K562 (cell line): ENCODE data around the gene LUM. TPM values are rescaled to one million over a fixed set of nuclear protein-coding genes. Genes with fewer than 3 reads are reported as not detected.

Experiments used
- ATAC-seq: fragments of 200-7000 bp; cut with Tn5 transposase; 3 replicates; pipeline ENCODE4 v1.9.1; 2020; ENCODE audit warnings: moderate library complexity
- BruUV-seq: library from RNA; stranded (reverse); fragments of 400-500 nt; replicated peaks from 2 replicates; lab custom pipeline; 2021; lab: Mats Ljungman, UMichigan
- CTCF ChIA-PET: fragments of 300-600 bp; formaldehyde crosslinking; extraction: SDS; loops from one replicate; lab custom pipeline; 2021; ENCODE audit warnings: low intra/inter-chr PET ratio; lab: Yijun Ruan, JAX
- POLR2A ChIA-PET: fragments of 300-600, 350-650 bp; sonication (Branson Sonifier 250); formaldehyde crosslinking; extraction: SDS; loops from one replicate; lab custom pipeline; 2021; ENCODE audit warnings: antibody characterized with exemption, inconsistent platforms; lab: Yijun Ruan, JAX
- DNase-seq, 4 experiments: peaks; one replicate each; pipeline versions ENCODE4 v3.0.0 to v3.0.0-alpha.2; 2011 to 2018; ENCODE audit warnings: low spot score in 3 of 4, mixed read lengths in 3 of 4; ENCODE audit errors: extremely low read depth in 1 of 4
- FAIRE-seq: peaks from 2 replicates; lab custom pipeline; 2011; peaks lifted over from hg19 to GRCh38; lab: Jason Lieb, UNC
- H2AFZ ChIP-seq: 2 replicates; pipeline ENCODE4 v1.6.0; 2011; ENCODE audit warnings: low read depth, low read length, control low read depth, inconsistent platforms
- H3K27ac ChIP-seq: fragments of 200-600 bp; 3 replicates; pipeline ENCODE4 v1.8.0; 2011; ENCODE audit warnings: low read depth, mild to moderate bottlenecking, control low read depth, inconsistent platforms, low read length, moderate library complexity, mixed read lengths; ENCODE audit errors: extremely low read depth
- H3K27me3 ChIP-seq, 2 experiments: fragments of 300-600 bp in 1 of 2; 2 replicates in 1 of 2; 3 replicates in 1 of 2; pipeline versions ENCODE4 v1.6.0 to v1.8.0; 2011; ENCODE audit warnings: inconsistent platforms in 2 of 2, low read length in 2 of 2, mild to moderate bottlenecking in 1 of 2, mixed read lengths in 1 of 2, moderate library complexity in 1 of 2; ENCODE audit not compliant: control insufficient read depth in 2 of 2, insufficient read depth in 2 of 2
- H3K36me3 ChIP-seq: fragments of 300-600 bp; 3 replicates; pipeline ENCODE4 v1.8.0; 2011; ENCODE audit warnings: mild to moderate bottlenecking, low read length, inconsistent platforms; ENCODE audit not compliant: control insufficient read depth, insufficient read depth
- H3K4me1 ChIP-seq, 2 experiments: fragments of 200-600 bp in 1 of 2; replicated peaks in 1 of 2; 2 replicates in 1 of 2; 3 replicates in 1 of 2; pipeline versions ENCODE4 v1.5.1 to v1.8.0; 2011; ENCODE audit warnings: inconsistent platforms in 2 of 2, low read length in 2 of 2, mild to moderate bottlenecking in 1 of 2, mixed read lengths in 1 of 2, moderate library complexity in 1 of 2; ENCODE audit not compliant: control insufficient read depth in 2 of 2, insufficient read depth in 2 of 2
- H3K4me2 ChIP-seq: 2 replicates; pipeline ENCODE4 v1.6.1; 2011; ENCODE audit warnings: low read length, control low read depth, inconsistent platforms, mixed read lengths; ENCODE audit not compliant: insufficient read depth
- H3K4me3 ChIP-seq: fragments of 200-600 bp; sonication (generic), shearing (Covaris generic); 2 replicates; pipeline ENCODE4 v1.5.1; 2016; ENCODE audit warnings: control low read depth, inconsistent platforms
- H3K79me2 ChIP-seq: fragments of 200-600 bp; 3 replicates; pipeline ENCODE4 v1.8.0; 2011; ENCODE audit warnings: low read length, inconsistent platforms; ENCODE audit not compliant: control insufficient read depth, insufficient read depth
- H3K9ac ChIP-seq, 2 experiments: 2 replicates each; pipeline versions ENCODE4 v1.6.0 to v1.6.1; 2011; ENCODE audit warnings: low read depth in 2 of 2, low read length in 2 of 2, control low read depth in 1 of 2, inconsistent platforms in 1 of 2, mild to moderate bottlenecking in 1 of 2, mixed read lengths in 1 of 2; ENCODE audit not compliant: insufficient read depth in 1 of 2
- H3K9me1 ChIP-seq: one replicate; pipeline ENCODE4 v1.6.0; 2011; ENCODE audit warnings: inconsistent platforms, mild to moderate bottlenecking, low read length, moderate library complexity; ENCODE audit not compliant: control insufficient read depth, insufficient read depth
- H3K9me3 ChIP-seq: replicated peaks from 2 replicates; pipeline ENCODE4 v1.5.1; 2011; ENCODE audit warnings: low read depth, low read length, inconsistent platforms; ENCODE audit not compliant: control insufficient read depth, insufficient read depth
- H4K20me1 ChIP-seq: replicated peaks from 2 replicates; pipeline ENCODE4 v1.6.1; 2011; ENCODE audit warnings: low read length, inconsistent platforms, mixed read lengths; ENCODE audit not compliant: control insufficient read depth, insufficient read depth
- ADNP ChIP-seq: fragments of 200-800 bp; sonication (Bioruptor generic); IDR thresholded peaks from 2 replicates; pipeline ENCODE4 v1.6.1; 2016; ENCODE audit warnings: missing genetic modification characterization, missing compliant biosample characterization
- ATF6 ChIP-seq: sonication (generic); formaldehyde crosslinking; IDR thresholded peaks from 2 replicates; pipeline ENCODE4 v1.4.0; 2020; ENCODE audit warnings: mild to moderate bottlenecking, missing genetic modification reagents
- CHD4 ChIP-seq: fragments of 200-600 bp; sonication (generic); IDR thresholded peaks from 3 replicates; pipeline ENCODE4 v1.6.1; 2012; ENCODE audit warnings: low read depth, mild to moderate bottlenecking, mixed read lengths, low read length, inconsistent platforms; ENCODE audit not compliant: insufficient read depth, insufficient replicate concordance, poor library complexity, severe bottlenecking
- HDAC3 ChIP-seq: fragments of 450-650 bp; IDR thresholded peaks from 2 replicates; pipeline ENCODE4 v1.6.1; 2018; ENCODE audit warnings: borderline replicate concordance, mild to moderate bottlenecking, moderate library complexity; ENCODE audit not compliant: partially characterized antibody
- MCM5 ChIP-seq: fragments of 450-650 bp; IDR thresholded peaks from 2 replicates; pipeline ENCODE4 v1.6.1; 2016; ENCODE audit warnings: low read depth
- NR2C1 ChIP-seq, 2 experiments: fragments of 450-650 bp; IDR thresholded peaks; 2 replicates each; pipeline ENCODE4 v1.6.1; 2017; ENCODE audit warnings: mild to moderate bottlenecking in 2 of 2, antibody characterized with exemption in 1 of 2, inconsistent platforms in 1 of 2, missing compliant biosample characterization in 1 of 2, missing genetic modification characterization in 1 of 2
- RBFOX2 ChIP-seq: fragments of 200-400 bp; formaldehyde crosslinking; IDR thresholded peaks from 2 replicates; pipeline ENCODE4 v1.6.1; 2017; ENCODE audit warnings: low read depth, mild to moderate bottlenecking, low read length, moderate library complexity
- SMAD1 ChIP-seq: fragments of 150-350 bp; IDR thresholded peaks from 2 replicates; pipeline ENCODE4 v1.6.1; 2014; ENCODE audit warnings: low read length, low read depth; ENCODE audit not compliant: partially characterized antibody
- YBX1 ChIP-seq: fragments of 450-650 bp; IDR thresholded peaks from 2 replicates; pipeline ENCODE4 v1.7.1; 2016; ENCODE audit warnings: mild to moderate bottlenecking
- ZFP1 ChIP-seq: fragments of 450-650 bp; formaldehyde crosslinking; IDR thresholded peaks from 2 replicates; pipeline ENCODE4 v1.4.0; 2020; ENCODE audit warnings: mild to moderate bottlenecking, mixed read lengths
- ZNF12 ChIP-seq: sonication (generic); formaldehyde crosslinking; IDR thresholded peaks from 2 replicates; pipeline ENCODE4 v1.4.0; 2020; ENCODE audit warnings: mild to moderate bottlenecking, missing genetic modification reagents
- ZNF57 ChIP-seq: fragments of 450-650 bp; formaldehyde crosslinking; IDR thresholded peaks from 2 replicates; pipeline ENCODE4 v1.4.0; 2020; ENCODE audit warnings: mild to moderate bottlenecking, moderate library complexity
- WGBS: fragments of 100-300 bp; shearing (Covaris generic); methylation state at CpG from one replicate; pipeline ENCODE4 v1.1.6; 2016; ENCODE audit warnings: low coverage, mixed read lengths; ENCODE audit not compliant: insufficient coverage; ENCODE audit errors: missing lambda C conversion rate; 5-methylcytosine and 5-hydroxymethylcytosine counted together
- in situ Hi-C: fragments of 300-500 bp; cut with MboI; formaldehyde crosslinking; loops from 4 replicates; pipeline ENCODE4 v1.15.0; 2018; ENCODE audit warnings: inconsistent platforms, mixed read lengths
- intact Hi-C: fragments of 100-400 bp; cut with micrococcal nuclease; formaldehyde crosslinking; loops from 2 replicates; pipeline ENCODE4 v1.14.2; 2022
- polyA plus RNA-seq, 8 experiments: library from polyadenylated mRNA; depleted of rRNA in 4 of 8; stranded (reverse) in 5 of 8; unstranded in 3 of 8; fragments of >200 nt; fragmentation: Nextera tagmentation in 2 of 8; fragmentation: Illumina TruSeq in 1 of 8; extraction: Ambion mirVana in 2 of 8; extraction: Trizol in 1 of 8; gene quantifications; 2 replicates each; pipeline versions ENCODE4 v1.2.1 to v1.2.3, GENCODE V29; 2011 to 2014; ENCODE audit warnings: inconsistent platforms in 1 of 8, missing spikeins in 1 of 8
- total RNA-seq, 7 experiments: library from RNA; depleted of rRNA in 6 of 7; stranded (reverse); fragments of >200 nt in 6 of 7; fragmentation: Illumina TruSeq in 2 of 7; extraction: Trizol in 2 of 7; gene quantifications; 2 replicates each; pipeline versions ENCODE4 v1.2.1 to v1.2.3, GENCODE V29; 2011 to 2021; ENCODE audit warnings: low replicate concordance in 1 of 7

The LUM gene
- total and polyA plus RNA-seq, 9 of the 15 experiments (the other 6 are each of a cell fraction or from before 2014, with no cell fraction given), result 0.40 TPM; not detected in 8

- no peak overlapping the region for H3K9ac ChIP-seq
- no peak overlapping the region for H2AFZ ChIP-seq
- WGBS, result 0% methylated on average over 1 of the region's 1 CpG
- H3K27me3 ChIP-seq, result no peaks in the 10 kb centered on the region
- ATAC-seq (no peak), DNase-seq (no peak), FAIRE-seq (no peak)
- H3K36me3 ChIP-seq, result no peaks in the 10 kb centered on the region
- ChIA-PET POLR2A (no interaction called here), CTCF (no interaction called here)
- no peaks in the 10 kb centered on the region for H4K20me1 ChIP-seq
- no peaks in the 10 kb centered on the region for H3K79me2 ChIP-seq
- no peak overlapping the region for H3K4me3 ChIP-seq
- in situ Hi-C loops, result no loop called here
- H3K9me3 ChIP-seq, result no peaks in the 10 kb centered on the region
- no peaks in the 10 kb centered on the region for H3K9me1 ChIP-seq
- H3K4me2 ChIP-seq, result no peak overlapping the region
- no TSS peak for BruUV-seq
- no peak for TF ChIP-seq ZNF57 (CRISPR knock-in tag)
- intact Hi-C loops, result loop anchor here (10.0 kb wide), 1 partner anchor 221 kb away; no protein-coding TSS in a partner anchor
- no peak overlapping the region for H3K27ac ChIP-seq
- H3K4me1 ChIP-seq, result no peaks in the 10 kb centered on the region
Observed at GRCh38 chr12:91103624-91104023, 7.7 kb downstream of the LUM start.

- POLR2A ChIA-PET, result no interaction called here
- no TSS peak for BruUV-seq
- FAIRE-seq, result no peak
Observed at GRCh38 chr12:91103101-91103500, 8.2 kb downstream of the LUM start.

More at GRCh38 chr12:91103101-91103500, 8.2 kb downstream of the LUM start:
- H3K79me2 ChIP-seq, result no peaks in the 10 kb centered on the region
- TF ChIP-seq NR2C1 (IDR thresholded peaks at IDR 0.05), result no peak
- no peak for TF ChIP-seq NR2C1 (tag; IDR thresholded peaks at IDR 0.05)
- TF ChIP-seq ZNF12 (CRISPR knock-in tag), result no peak
- TF ChIP-seq ADNP (tag), result no peak
- TF ChIP-seq HDAC3, result no peak
- TF ChIP-seq MCM5, result no peak
- TF ChIP-seq YBX1, result no peak
- no peak for TF ChIP-seq ATF6 (CRISPR knock-in tag)
- no peak for TF ChIP-seq SMAD1
- TF ChIP-seq CHD4, result no peak
- no peak for TF ChIP-seq ZFP1 (CRISPR knock-in tag)
- TF ChIP-seq RBFOX2, result no peak
- DNase-seq (no peak), ATAC-seq (no peak)
- H3K27me3 ChIP-seq, result no peaks in the 10 kb centered on the region
- intact Hi-C loops (loop anchor here (10.0 kb wide), 1 partner anchor 222 kb away; no protein-coding TSS in a partner anchor), in situ Hi-C loops (no loop called here)
- H3K36me3 ChIP-seq, result no peaks in the 10 kb centered on the region
- H3K9ac ChIP-seq, result no peak overlapping the region
- H3K9me1 ChIP-seq, result no peaks in the 10 kb centered on the region
- no peak overlapping the region for H2AFZ ChIP-seq
- no peak overlapping the region for H3K4me2 ChIP-seq
- H3K9me3 ChIP-seq, result no peaks in the 10 kb centered on the region
- H4K20me1 ChIP-seq, result no peaks in the 10 kb centered on the region
- no peak overlapping the region for H3K4me3 ChIP-seq
- CTCF ChIA-PET, result no interaction called here
- no peaks in the 10 kb centered on the region for H3K4me1 ChIP-seq
- no peak overlapping the region for H3K27ac ChIP-seq
